Measurements from ENCODE around the gene KIAA0753. TPM values are rescaled to one million over a fixed set of nuclear protein-coding genes. Genes with fewer than 3 reads are reported as not detected.

Gene KIAA0753
- total RNA-seq, 2 donors from 2014 or later = 37.2 to 50.1 TPM

- H3K27me3 Mint-ChIP-seq (ENCODE audit: insufficient read depth) = no peaks in the 10 kb centered on the region
- no peak overlapping the region for H3K27ac ChIP-seq (ENCODE audit: low read depth, low read length)
- H3K4me3 Mint-ChIP-seq = no peak overlapping the region
- no peak for TF ChIP-seq CTCF (conservative IDR thresholded peaks at IDR 0.05)
- no peaks in the 10 kb centered on the region for H3K9me3 ChIP-seq (ENCODE audit: control insufficient read depth, low read length)
- no peak overlapping the region for H3K9ac ChIP-seq (ENCODE audit: extremely low read depth, low read length, poor library complexity, severe bottlenecking)
- 97 to 100% methylated on average over 1 to 2 of the region's 2 CpGs for WGBS, 2 experiments (ENCODE audit: insufficient coverage in 1 of 2, insufficient read length in 1 of 2)
- H3K36me3 ChIP-seq (ENCODE audit: control insufficient read depth, insufficient read depth, low read length) = peaks cover 89% of the 10 kb centered on the region
- H3K4me1 ChIP-seq (ENCODE audit: control insufficient read depth, insufficient read depth, low read length) = no peaks in the 10 kb centered on the region
- H3K36me3 Mint-ChIP-seq (ENCODE audit: low read depth) = peaks cover 75% of the 10 kb centered on the region
- H3K27ac Mint-ChIP-seq = no peak overlapping the region
- no peak overlapping the region for H3K4me3 ChIP-seq (ENCODE audit: low read length)
- H3K27me3 ChIP-seq (ENCODE audit: control insufficient read depth, insufficient read depth, low read length, poor library complexity, severe bottlenecking) = no peaks in the 10 kb centered on the region
- H3K9me3 Mint-ChIP-seq = no peaks in the 10 kb centered on the region
- DNase-seq = no peak
- peaks cover 22% of the 10 kb centered on the region for H3K4me1 Mint-ChIP-seq
Observed at GRCh38 chr17:6602141-6602540, 38.4 kb downstream of the KIAA0753 start.

- Histone ChIP-seq H3K36me3 (ENCODE audit: control insufficient read depth, insufficient read depth, low read length) (peaks cover 90% of the 10 kb centered on the region), H3K27ac (ENCODE audit: low read depth, low read length) (no peak overlapping the region), H3K4me3 (ENCODE audit: low read length) (no peak overlapping the region), H3K9me3 (ENCODE audit: control insufficient read depth, low read length) (peaks cover 3% of the 10 kb centered on the region), H3K9ac (ENCODE audit: extremely low read depth, low read length, poor library complexity, severe bottlenecking) (no peak overlapping the region), H3K27me3 (ENCODE audit: control insufficient read depth, insufficient read depth, low read length, poor library complexity, severe bottlenecking) (no peaks in the 10 kb centered on the region), H3K4me1 (ENCODE audit: control insufficient read depth, insufficient read depth, low read length) (no peaks in the 10 kb centered on the region)
- Mint-ChIP-seq H3K4me1 (peaks cover 22% of the 10 kb centered on the region), H3K9me3 (no peaks in the 10 kb centered on the region), H3K27me3 (ENCODE audit: insufficient read depth) (no peaks in the 10 kb centered on the region), H3K36me3 (ENCODE audit: low read depth) (peaks cover 74% of the 10 kb centered on the region), H3K4me3 (no peak overlapping the region), H3K27ac (no peak overlapping the region)
- no peak for TF ChIP-seq CTCF (conservative IDR thresholded peaks at IDR 0.05)
- no peak for DNase-seq
Observed at GRCh38 chr17:6599364-6599763, 41.1 kb downstream of the KIAA0753 start.

GRCh38 chr17:6597727-6598126, 42.8 kb downstream of the KIAA0753 start:
- H3K9ac ChIP-seq (ENCODE audit: extremely low read depth, low read length, poor library complexity, severe bottlenecking) = no peak overlapping the region
- 67 to 82% methylated on average over 1 of the region's 1 CpG for WGBS, 2 experiments (ENCODE audit: insufficient coverage in 1 of 2, insufficient read length in 1 of 2)
- DNase-seq = no peak
- Mint-ChIP-seq H3K36me3 (ENCODE audit: low read depth) (peaks cover 78% of the 10 kb centered on the region), H3K9me3 (peaks cover 6% of the 10 kb centered on the region), H3K4me1 (peaks cover 25% of the 10 kb centered on the region), H3K27me3 (ENCODE audit: insufficient read depth) (no peaks in the 10 kb centered on the region), H3K27ac (no peak overlapping the region), H3K4me3 (no peak overlapping the region)
- no peaks in the 10 kb centered on the region for H3K4me1 ChIP-seq (ENCODE audit: control insufficient read depth, insufficient read depth, low read length)
- H3K27ac ChIP-seq (ENCODE audit: low read depth, low read length) = no peak overlapping the region
- TF ChIP-seq CTCF (conservative IDR thresholded peaks at IDR 0.05) = no peak
- H3K9me3 ChIP-seq (ENCODE audit: control insufficient read depth, low read length) = peaks cover 20% of the 10 kb centered on the region
- no peaks in the 10 kb centered on the region for H3K27me3 ChIP-seq (ENCODE audit: control insufficient read depth, insufficient read depth, low read length, poor library complexity, severe bottlenecking)
- peaks cover 90% of the 10 kb centered on the region for H3K36me3 ChIP-seq (ENCODE audit: control insufficient read depth, insufficient read depth, low read length)
- no peak overlapping the region for H3K4me3 ChIP-seq (ENCODE audit: low read length)

All from endodermal cell (in vitro differentiated cells).